Activated B cell treated with CpG ODN at 0.5 μM for 24 hours (primary cell): ENCODE measurements around the gene CTDP1. TPM values are rescaled to one million over a fixed set of nuclear protein-coding genes. Genes with fewer than 3 reads are reported as not detected.

ENCODE experiments used
- ATAC-seq: fragments of 200-7000 bp; cut with Tn5 transposase; one replicate; pipeline ENCODE4 v1.10.0; 2021; ENCODE audit warnings: low read depth, mild to moderate bottlenecking, moderate library complexity
- CTCF ChIA-PET: fragments of 350-600 bp; sonication (Branson Sonifier 250); formaldehyde crosslinking; loops from one replicate; lab custom pipeline; 2021; ENCODE audit warnings: antibody characterized with exemption; lab: Charles Lee
- POLR2A ChIA-PET: fragments of 350-600 bp; sonication (Branson Sonifier 250); formaldehyde crosslinking; loops from one replicate; lab custom pipeline; 2021; ENCODE audit warnings: antibody characterized with exemption; lab: Charles Lee
- DNase-seq: peaks from one replicate; pipeline ENCODE4 v3.0.0; 2022
- H3K27ac Mint-ChIP-seq: one replicate; pipeline ENCODE4 v1.8.0; 2020; ENCODE audit warnings: mixed read lengths
- H3K27me3 Mint-ChIP-seq: one replicate; pipeline ENCODE4 v1.8.0; 2021; ENCODE audit warnings: mixed read lengths
- H3K36me3 Mint-ChIP-seq: one replicate; pipeline ENCODE4 v1.8.0; 2021; ENCODE audit warnings: low read depth, mixed read lengths
- H3K4me1 Mint-ChIP-seq: one replicate; pipeline ENCODE4 v1.8.0; 2021; ENCODE audit warnings: mixed read lengths
- H3K4me3 Mint-ChIP-seq: one replicate; pipeline ENCODE4 v1.8.0; 2020; ENCODE audit warnings: mild to moderate bottlenecking, mixed read lengths
- H3K9me3 Mint-ChIP-seq: one replicate; pipeline ENCODE4 v1.8.0; 2020; ENCODE audit warnings: mixed read lengths
- CTCF ChIP-seq: fragments of 200-600 bp; IDR thresholded peaks from one replicate; pipeline ENCODE4 v1.8.0; 2022; ENCODE audit warnings: antibody characterized with exemption, mild to moderate bottlenecking
- intact Hi-C: fragments of 100-400 bp; cut with micrococcal nuclease; formaldehyde crosslinking; loops from one replicate; pipeline ENCODE4 v1.15.1; 2024
- total RNA-seq: library from RNA; stranded (reverse); gene quantifications from 2 replicates; pipeline ENCODE4 v1.2.3, GENCODE V29; 2022

The CTDP1 gene
- total RNA-seq, 1 donor from 2014 or later: 33.8 TPM

GRCh38 chr18:79658366-79658765 is 21.2 kb upstream of the CTDP1 start:
- POLR2A ChIA-PET: no interaction called here
- no peak for TF ChIP-seq CTCF
- Mint-ChIP-seq H3K4me3 (no peak overlapping the region), H3K27ac (no peak overlapping the region), H3K4me1 (no peaks in the 10 kb centered on the region), H3K36me3 (no peaks in the 10 kb centered on the region), H3K27me3 (peaks cover 14% of the 10 kb centered on the region), H3K9me3 (peaks cover 9% of the 10 kb centered on the region)
- intact Hi-C loops: no loop called here
- no peak for DNase-seq
- CTCF ChIA-PET: no interaction called here
- ATAC-seq: no peak

DNA sequence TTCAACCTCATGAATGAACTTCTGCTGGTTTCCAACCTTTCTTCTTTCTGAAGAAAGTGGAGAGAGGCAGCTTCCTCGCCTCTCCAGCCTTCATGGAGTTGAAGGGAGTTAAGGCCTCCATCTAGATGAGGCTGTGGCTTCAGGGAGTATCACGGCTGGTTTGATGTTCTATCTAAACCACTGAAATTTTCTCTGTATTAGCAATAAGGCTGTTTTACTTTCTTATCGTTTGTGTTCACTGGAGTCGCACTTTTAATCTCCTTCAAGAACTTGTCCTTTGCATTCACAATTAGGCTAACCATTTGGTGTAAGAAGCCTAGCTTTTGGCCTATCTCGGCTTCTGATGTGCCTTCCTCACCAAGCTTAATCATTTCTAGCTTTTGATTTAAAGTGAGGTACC is 19.9 kb upstream of the CTDP1 start:
- ChIA-PET CTCF (no interaction called here), POLR2A (no interaction called here)
- DNase-seq (no peak), ATAC-seq (no peak)
- TF ChIP-seq CTCF: no peak
- Mint-ChIP-seq H3K27me3 (peaks cover 14% of the 10 kb centered on the region), H3K27ac (no peak overlapping the region), H3K36me3 (no peaks in the 10 kb centered on the region), H3K9me3 (peaks cover 9% of the 10 kb centered on the region), H3K4me3 (no peak overlapping the region), H3K4me1 (no peaks in the 10 kb centered on the region)
- intact Hi-C loops: no loop called here

DNA sequence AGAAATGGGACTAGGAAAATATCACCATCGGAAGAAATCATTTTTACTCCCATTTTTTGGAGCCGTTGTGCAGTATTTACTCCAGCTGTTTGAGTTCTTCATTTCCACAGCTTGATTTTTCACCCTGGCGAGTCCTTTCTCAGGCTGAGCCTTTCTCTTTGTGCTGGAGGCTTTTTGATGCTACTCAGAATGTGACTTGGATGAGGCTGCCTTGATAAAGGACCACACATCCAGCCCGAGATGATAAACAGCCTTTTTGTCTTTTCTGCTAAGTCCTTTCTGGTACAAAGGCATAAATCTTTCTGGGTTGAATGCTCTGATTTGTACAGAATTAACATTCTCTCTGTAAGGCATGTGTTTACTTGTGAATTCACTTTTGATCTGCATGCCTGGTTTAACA is 17.6 kb upstream of the CTDP1 start:
- ChIA-PET POLR2A (no interaction called here), CTCF (no interaction called here)
- Mint-ChIP-seq H3K27ac (no peak overlapping the region), H3K27me3 (peaks cover 14% of the 10 kb centered on the region), H3K36me3 (no peaks in the 10 kb centered on the region), H3K4me3 (no peak overlapping the region), H3K4me1 (no peaks in the 10 kb centered on the region), H3K9me3 (no peaks in the 10 kb centered on the region)
- ATAC-seq (no peak), DNase-seq (no peak)
- TF ChIP-seq CTCF: no peak
- intact Hi-C loops: no loop called here

GRCh38 chr18:79662439-79662838 is 17.2 kb upstream of the CTDP1 start:
- ATAC-seq (no peak), DNase-seq (no peak)
- Mint-ChIP-seq H3K4me1 (no peaks in the 10 kb centered on the region), H3K4me3 (no peak overlapping the region), H3K27ac (no peak overlapping the region), H3K36me3 (no peaks in the 10 kb centered on the region), H3K9me3 (no peaks in the 10 kb centered on the region), H3K27me3 (peaks cover 16% of the 10 kb centered on the region)
- intact Hi-C loops: no loop called here
- no peak for TF ChIP-seq CTCF
- POLR2A ChIA-PET: no interaction called here
- CTCF ChIA-PET: no interaction called here

DNA sequence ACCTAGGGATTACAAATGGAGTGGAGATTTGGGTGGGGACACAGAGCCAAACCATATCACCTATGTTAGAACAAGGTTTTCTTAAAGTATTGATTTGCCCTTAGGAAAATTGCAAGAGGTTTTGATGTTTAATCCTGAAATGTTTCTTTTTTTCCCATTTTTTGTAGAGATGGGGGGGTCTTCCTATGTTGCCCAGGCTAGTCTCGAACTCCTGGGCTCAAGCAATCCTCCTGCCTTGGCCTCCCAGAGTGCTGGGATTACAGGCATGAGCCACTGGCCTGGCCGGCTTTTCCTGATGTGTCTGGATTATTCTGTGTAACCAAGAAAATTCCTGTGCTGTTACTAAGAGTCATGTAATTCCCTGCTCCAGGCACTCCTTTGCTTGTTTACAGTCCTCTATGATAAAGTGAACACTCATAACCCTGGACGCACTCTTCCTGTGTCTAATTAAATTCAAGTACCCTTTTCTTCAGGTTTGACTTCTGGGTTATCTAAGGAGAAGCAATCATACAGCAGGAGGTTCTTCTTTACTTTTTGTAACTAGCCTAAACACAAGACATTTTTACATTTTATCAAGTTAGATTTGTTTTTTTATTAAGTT is 15.0 kb upstream of the CTDP1 start:
- ATAC-seq: no peak
- no peak for DNase-seq
- CTCF ChIA-PET: no interaction called here
- no peak overlapping the region for H3K4me3 Mint-ChIP-seq
- H3K9me3 Mint-ChIP-seq: no peaks in the 10 kb centered on the region
- H3K4me1 Mint-ChIP-seq: no peaks in the 10 kb centered on the region
- H3K27me3 Mint-ChIP-seq: peaks cover 13% of the 10 kb centered on the region
- no peak for TF ChIP-seq CTCF
- intact Hi-C loops: no loop called here
- no peak overlapping the region for H3K27ac Mint-ChIP-seq
- POLR2A ChIA-PET: no interaction called here
- no peaks in the 10 kb centered on the region for H3K36me3 Mint-ChIP-seq
